SK-N-SH (cell line): Measurements from ENCODE around the gene BTNL2. TPM values are rescaled to one million over a fixed set of nuclear protein-coding genes. Genes with fewer than 3 reads are reported as not detected.
"Not testable (repeated sequence)": the region's sequence is repeated elsewhere in the genome, so short reads cannot be mapped to it uniquely, and the experiment has no call there.

Experiments
- CTCF ChIA-PET: fragments of 300-600, 350-600 bp; formaldehyde crosslinking; extraction: SDS; loops from one replicate; lab custom pipeline; 2021; lab: Yijun Ruan, JAX
- POLR2A ChIA-PET: fragments of 350-600 bp; sonication (Branson Sonifier 250); formaldehyde crosslinking; extraction: SDS; loops from one replicate; lab custom pipeline; 2020; ENCODE audit warnings: antibody characterized with exemption, inconsistent platforms; lab: Yijun Ruan, JAX
- DNase-seq: peaks from one replicate; pipeline ENCODE4 v3.0.0; 2012
- H2AFZ ChIP-seq: fragments of 200-600 bp; sonication (generic); 2 replicates; pipeline ENCODE4 v1.8.1; 2016; ENCODE audit warnings: antibody characterized with exemption, mild to moderate bottlenecking, low read depth
- H3F3A ChIP-seq: fragments of 200-600 bp; sonication (generic); replicated peaks from 2 replicates; pipeline ENCODE3; 2016; ENCODE audit warnings: antibody characterized with exemption, mild to moderate bottlenecking; ENCODE audit not compliant: insufficient read depth
- H3K27ac ChIP-seq, 2 experiments: fragments of 200-500 bp in 1 of 2; fragments of 200-600 bp in 1 of 2; sonication (Bioruptor generic) in 1 of 2; sonication (generic), shearing (Covaris generic) in 1 of 2; 2 replicates each; pipeline versions ENCODE4 v1.5.1 to v1.6.1; 2014 to 2016; ENCODE audit warnings: low read depth in 2 of 2, inconsistent platforms in 1 of 2, low read length in 1 of 2, mild to moderate bottlenecking in 1 of 2, mixed read lengths in 1 of 2
- H3K27me3 ChIP-seq: fragments of 200-600 bp; sonication (generic), shearing (Covaris generic); 2 replicates; pipeline ENCODE4 v1.6.1; 2016; ENCODE audit warnings: mixed run types; ENCODE audit not compliant: insufficient read depth
- H3K36me3 ChIP-seq, 2 experiments: fragments of 200-500 bp in 1 of 2; fragments of 200-600 bp in 1 of 2; sonication (Bioruptor generic) in 1 of 2; sonication (generic) in 1 of 2; replicated peaks in 1 of 2; 2 replicates each; pipeline versions ENCODE3 to v1.5.1; 2014 to 2016; ENCODE audit warnings: low read length in 1 of 2, mild to moderate bottlenecking in 1 of 2; ENCODE audit not compliant: insufficient read depth in 2 of 2, control insufficient read depth in 1 of 2
- H3K4me1 ChIP-seq, 2 experiments: fragments of 200-500 bp in 1 of 2; fragments of 200-600 bp in 1 of 2; sonication (Bioruptor generic) in 1 of 2; sonication (generic), shearing (Covaris generic) in 1 of 2; 2 replicates each; pipeline versions ENCODE4 v1.5.1 to v1.6.1; 2014 to 2016; ENCODE audit warnings: low read depth in 1 of 2, low read length in 1 of 2, mixed run types in 1 of 2; ENCODE audit not compliant: insufficient read depth in 2 of 2, control insufficient read depth in 1 of 2
- H3K4me2 ChIP-seq: fragments of 200-600 bp; sonication (generic), shearing (Covaris generic); 2 replicates; pipeline ENCODE4 v1.6.1; 2017; ENCODE audit warnings: mixed run types
- H3K4me3 ChIP-seq, 2 experiments: fragments of 200-500 bp in 1 of 2; fragments of 200-600 bp in 1 of 2; sonication (Bioruptor generic) in 1 of 2; sonication (generic), shearing (Covaris generic) in 1 of 2; 2 replicates each; pipeline versions ENCODE4 v1.5.1 to v1.8.1; 2014 to 2016; ENCODE audit warnings: low read depth in 2 of 2, inconsistent platforms in 1 of 2, low read length in 1 of 2, mild to moderate bottlenecking in 1 of 2, mixed read lengths in 1 of 2, moderate library complexity in 1 of 2
- H3K79me2 ChIP-seq: fragments of 200-600 bp; sonication (generic); 2 replicates; pipeline ENCODE4 v1.8.1; 2017; ENCODE audit warnings: mild to moderate bottlenecking; ENCODE audit not compliant: insufficient read depth
- H3K9ac ChIP-seq: fragments of 200-600 bp; sonication (generic); 2 replicates; pipeline ENCODE4 v1.6.1; 2017; ENCODE audit warnings: mixed run types
- H3K9me2 ChIP-seq: fragments of 200-600 bp; sonication (generic); 2 replicates; pipeline ENCODE4 v1.6.1; 2017; ENCODE audit warnings: mixed run types
- H3K9me3 ChIP-seq: fragments of 200-600 bp; sonication (generic); 2 replicates; pipeline ENCODE4 v1.6.1; 2017; ENCODE audit warnings: mixed run types, mild to moderate bottlenecking, moderate library complexity
- H4K20me1 ChIP-seq: fragments of 200-600 bp; sonication (generic); 2 replicates; pipeline ENCODE4 v1.6.1; 2017; ENCODE audit warnings: mild to moderate bottlenecking, mixed run types; ENCODE audit not compliant: insufficient read depth
- EZH2phosphoT487 ChIP-seq: fragments of 200-600 bp; sonication (generic); IDR thresholded peaks from 2 replicates; pipeline ENCODE4 v1.6.1; 2017; ENCODE audit warnings: low read depth, mixed run types, mild to moderate bottlenecking, antibody characterized with exemption, moderate library complexity, borderline replicate concordance
- GABPA ChIP-seq: IDR thresholded peaks from 2 replicates; pipeline ENCODE4 v1.4.0; 2012; ENCODE audit warnings: low read depth, mild to moderate bottlenecking
- IRF3 ChIP-seq: fragments of 150-350 bp; IDR thresholded peaks from 2 replicates; pipeline ENCODE4 v1.6.1; 2016; ENCODE audit warnings: mild to moderate bottlenecking, low read depth, low read length
- JUND ChIP-seq: IDR thresholded peaks from 2 replicates; pipeline ENCODE4 v1.4.0; 2012
- NRF1 ChIP-seq: IDR thresholded peaks from 2 replicates; pipeline ENCODE4 v1.6.1; 2012; ENCODE audit warnings: low read depth, mild to moderate bottlenecking, low read length
- RCOR1 ChIP-seq: fragments of 150-350 bp; IDR thresholded peaks from 2 replicates; pipeline ENCODE4 v1.6.1; 2017; ENCODE audit warnings: antibody characterized with exemption, low read length
- REST ChIP-seq: IDR thresholded peaks from 2 replicates; pipeline ENCODE4 v1.6.1; 2012; ENCODE audit warnings: mild to moderate bottlenecking, low read depth, low read length, moderate library complexity
- RFX5 ChIP-seq: IDR thresholded peaks from 2 replicates; pipeline ENCODE4 v1.6.1; 2012; ENCODE audit warnings: mild to moderate bottlenecking, improper control_type of control experiment, low read length
- RXRA ChIP-seq: IDR thresholded peaks from 2 replicates; pipeline ENCODE4 v1.4.0; 2012; ENCODE audit warnings: low read depth, mild to moderate bottlenecking, borderline replicate concordance
- TAF1 ChIP-seq: IDR thresholded peaks from 2 replicates; pipeline ENCODE4 v1.6.1; 2012; ENCODE audit warnings: low read depth, mild to moderate bottlenecking, low read length, moderate library complexity, borderline replicate concordance
- WGBS: methylation state at CpG from one replicate; pipeline ENCODE4 v1.1.6; 2017; ENCODE audit warnings: low lambda C conversion rate; 5-methylcytosine and 5-hydroxymethylcytosine counted together
- polyA plus RNA-seq, 3 experiments: library from polyadenylated mRNA; depleted of rRNA; stranded (reverse); fragments of >200 nt; gene quantifications; 2 replicates each; pipeline ENCODE4 v1.2.3, GENCODE V29; 2012
- TF ChIP-seq, protein P1 (sequence below): fragments of 200-600 bp; sonication (generic); IDR thresholded peaks from 2 replicates; pipeline ENCODE4 v1.6.1; 2017; ENCODE audit warnings: antibody characterized with exemption, mild to moderate bottlenecking, moderate library complexity
- TF ChIP-seq, protein P2 (sequence below): IDR thresholded peaks from 2 replicates; pipeline ENCODE4 v1.4.0; 2012; ENCODE audit warnings: low read depth, borderline replicate concordance

Gene BTNL2
- polyA plus RNA-seq, 1 of the 3 experiments (the other 2 are of a cell fraction), result not detected

- H3K36me3 ChIP-seq, H3K9ac ChIP-seq, H3K4me2 ChIP-seq, H3K27me3 ChIP-seq, H2AFZ ChIP-seq, H3K9me3 ChIP-seq, H3K27ac ChIP-seq, H3K4me3 ChIP-seq, DNase-seq, H3F3A ChIP-seq, H3K9me2 ChIP-seq, H3K79me2 ChIP-seq, H3K4me1 ChIP-seq, H4K20me1 ChIP-seq, POLR2A ChIA-PET: not testable (repeated sequence)
- CTCF ChIA-PET, result interaction anchor here (1.2 kb wide), 1 partner anchor 39 kb away, joined by 4 read pairs; no protein-coding TSS in a partner anchor
- WGBS, result 26% methylated on average over 8 of the region's 8 CpGs
These were observed 48.4 kb downstream of the BTNL2 start for GRCh38 chr6:32358548-32358947.

- Histone ChIP-seq H3K27me3 (no peaks in the 10 kb centered on the region), H3K4me2 (no peak overlapping the region), H3K9me3 (no peaks in the 10 kb centered on the region), H3F3A (no peaks in the 10 kb centered on the region), H3K36me3 (no peaks in the 10 kb centered on the region), H3K27ac (no peak overlapping the region), H3K9me2 (no peaks in the 10 kb centered on the region; the same call in 1 of the 2 replicates), H3K4me1 (no peaks in the 10 kb centered on the region), H4K20me1 (no peaks in the 10 kb centered on the region), H3K9ac (no peak overlapping the region), H2AFZ (no peak overlapping the region), H3K79me2 (no peaks in the 10 kb centered on the region), H3K4me3 (no peak overlapping the region)
- DNase-seq, result no peak
- ChIA-PET POLR2A (no interaction called here), CTCF (no interaction called here)
- no peak for TF ChIP-seq RCOR1
- TF ChIP-seq GABPA, result no peak
- no peak for TF ChIP-seq EZH2phosphoT487
- TF ChIP-seq, protein P1, sequence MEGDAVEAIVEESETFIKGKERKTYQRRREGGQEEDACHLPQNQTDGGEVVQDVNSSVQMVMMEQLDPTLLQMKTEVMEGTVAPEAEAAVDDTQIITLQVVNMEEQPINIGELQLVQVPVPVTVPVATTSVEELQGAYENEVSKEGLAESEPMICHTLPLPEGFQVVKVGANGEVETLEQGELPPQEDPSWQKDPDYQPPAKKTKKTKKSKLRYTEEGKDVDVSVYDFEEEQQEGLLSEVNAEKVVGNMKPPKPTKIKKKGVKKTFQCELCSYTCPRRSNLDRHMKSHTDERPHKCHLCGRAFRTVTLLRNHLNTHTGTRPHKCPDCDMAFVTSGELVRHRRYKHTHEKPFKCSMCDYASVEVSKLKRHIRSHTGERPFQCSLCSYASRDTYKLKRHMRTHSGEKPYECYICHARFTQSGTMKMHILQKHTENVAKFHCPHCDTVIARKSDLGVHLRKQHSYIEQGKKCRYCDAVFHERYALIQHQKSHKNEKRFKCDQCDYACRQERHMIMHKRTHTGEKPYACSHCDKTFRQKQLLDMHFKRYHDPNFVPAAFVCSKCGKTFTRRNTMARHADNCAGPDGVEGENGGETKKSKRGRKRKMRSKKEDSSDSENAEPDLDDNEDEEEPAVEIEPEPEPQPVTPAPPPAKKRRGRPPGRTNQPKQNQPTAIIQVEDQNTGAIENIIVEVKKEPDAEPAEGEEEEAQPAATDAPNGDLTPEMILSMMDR, result no peak
- TF ChIP-seq REST, result no peak
- no peak for TF ChIP-seq IRF3
- no peak for TF ChIP-seq TAF1
- TF ChIP-seq, protein P2, sequence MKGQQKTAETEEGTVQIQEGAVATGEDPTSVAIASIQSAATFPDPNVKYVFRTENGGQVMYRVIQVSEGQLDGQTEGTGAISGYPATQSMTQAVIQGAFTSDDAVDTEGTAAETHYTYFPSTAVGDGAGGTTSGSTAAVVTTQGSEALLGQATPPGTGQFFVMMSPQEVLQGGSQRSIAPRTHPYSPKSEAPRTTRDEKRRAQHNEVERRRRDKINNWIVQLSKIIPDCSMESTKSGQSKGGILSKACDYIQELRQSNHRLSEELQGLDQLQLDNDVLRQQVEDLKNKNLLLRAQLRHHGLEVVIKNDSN, result no peak
- TF ChIP-seq JUND, result no peak
- TF ChIP-seq NRF1, result no peak
- TF ChIP-seq RXRA, result no peak
- no peak for TF ChIP-seq RFX5
- WGBS, result 8% methylated on average over 1 of the region's 1 CpG
These were observed 52.0 kb downstream of the BTNL2 start for GRCh38 chr6:32355018-32355417.
